Prostate gland (tissue), 2 donors: ENCODE measurements around the gene HDHD2.

Source experiments
- CTCF ChIP-seq, 4 experiments: fragments of 200-600 bp in 2 of 4; fragments of 450-650 bp in 2 of 4; sonication (generic) in 2 of 4; IDR thresholded peaks; 1 replicate in 3 of 4; 2 replicates in 1 of 4; pipeline ENCODE4 v1.5.1; 2016 to 2019; ENCODE audit warnings: antibody characterized with exemption in 4 of 4, mild to moderate bottlenecking in 2 of 4, moderate library complexity in 2 of 4
- POLR2A ChIP-seq: fragments of 450-650 bp; IDR thresholded peaks from one replicate; pipeline ENCODE4 v1.6.1; 2016; ENCODE audit warnings: antibody characterized with exemption, mild to moderate bottlenecking
- POLR2AphosphoS5 ChIP-seq: sonication (generic); formaldehyde crosslinking; IDR thresholded peaks from one replicate; pipeline ENCODE4 v1.6.1; 2017; ENCODE audit warnings: antibody characterized with exemption

DNA sequence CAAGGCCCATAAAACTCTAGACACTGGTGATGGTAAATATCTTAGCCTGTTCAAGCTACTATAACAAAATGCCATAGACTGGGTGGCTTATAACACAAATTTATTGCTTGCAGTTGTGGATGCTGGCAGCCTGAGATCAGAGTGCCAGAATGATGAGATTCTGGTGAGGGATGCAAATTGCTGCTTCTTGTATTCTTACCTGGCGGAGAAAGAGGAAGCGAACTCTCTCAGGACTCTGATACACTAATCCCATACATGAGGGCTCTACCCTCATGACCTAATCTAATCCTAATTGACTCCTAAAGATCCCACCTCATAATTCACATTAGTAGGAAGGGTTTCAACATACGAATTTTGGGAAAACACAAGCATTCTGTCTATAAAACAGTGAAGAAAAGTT is 30.5 kb upstream of the HDHD2 start:
- TF ChIP-seq POLR2AphosphoS5 (no peak), CTCF (IDR thresholded peaks at IDR 0.05) (no peak), POLR2A (no peak)
